TTC549 (cell line): Measurements from ENCODE around the gene MYRIP.
"Not testable (repeated sequence)": the region's sequence is repeated elsewhere in the genome, so short reads cannot be mapped to it uniquely, and the experiment has no call there.

Experiments
- FAIRE-seq: peaks from 2 replicates; lab custom pipeline; 2012; peaks lifted over from hg19 to GRCh38; lab: Jason Lieb, UNC

Gene MYRIP

GRCh38 chr3:40240921-40241320 is 431.5 kb downstream of the MYRIP start:
- FAIRE-seq = no peak

GRCh38 chr3:40242216-40242615 is 432.8 kb downstream of the MYRIP start:
- FAIRE-seq = no peak

- FAIRE-seq = no peak
Measured at GRCh38 chr3:40242638-40243037, 433.2 kb downstream of the MYRIP start.

- no peak for FAIRE-seq
Measured at GRCh38 chr3:40243056-40243455, 433.6 kb downstream of the MYRIP start.

DNA sequence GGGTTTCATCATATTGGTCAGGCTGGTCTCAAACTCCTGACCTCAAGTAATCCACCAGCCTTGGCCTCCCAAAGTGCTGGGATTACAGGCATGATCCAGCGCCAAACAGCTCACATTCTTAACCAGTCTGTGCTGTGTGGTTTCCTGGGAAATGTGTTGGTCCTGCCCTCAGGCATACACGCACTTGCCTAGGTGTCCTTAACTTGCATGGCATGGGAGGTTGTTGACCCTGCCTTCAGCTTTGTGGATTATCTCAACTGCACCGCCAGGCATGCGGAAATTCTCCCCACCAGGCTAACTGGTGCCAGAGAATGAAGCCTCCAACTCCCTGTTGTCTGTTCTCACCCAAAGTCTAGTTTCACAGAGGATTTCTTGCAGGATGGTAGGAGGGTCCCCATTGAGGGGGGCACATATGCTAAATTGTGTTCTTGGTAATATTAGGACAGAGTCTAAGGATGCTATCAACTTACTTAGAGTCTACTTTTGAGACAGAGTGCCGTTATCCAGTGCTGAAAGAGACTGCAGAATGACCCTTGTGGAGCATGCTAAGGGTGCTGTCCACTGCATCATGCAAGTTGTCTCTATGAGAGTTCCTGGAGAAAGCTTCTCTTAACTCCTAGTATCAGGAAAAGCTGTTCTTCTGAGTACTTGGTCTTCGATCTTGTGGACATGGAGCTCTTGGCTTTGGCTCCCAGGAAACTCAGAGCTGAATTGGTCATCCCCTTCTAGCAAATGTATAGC is 438.5 kb downstream of the MYRIP start:
- no peak for FAIRE-seq

DNA sequence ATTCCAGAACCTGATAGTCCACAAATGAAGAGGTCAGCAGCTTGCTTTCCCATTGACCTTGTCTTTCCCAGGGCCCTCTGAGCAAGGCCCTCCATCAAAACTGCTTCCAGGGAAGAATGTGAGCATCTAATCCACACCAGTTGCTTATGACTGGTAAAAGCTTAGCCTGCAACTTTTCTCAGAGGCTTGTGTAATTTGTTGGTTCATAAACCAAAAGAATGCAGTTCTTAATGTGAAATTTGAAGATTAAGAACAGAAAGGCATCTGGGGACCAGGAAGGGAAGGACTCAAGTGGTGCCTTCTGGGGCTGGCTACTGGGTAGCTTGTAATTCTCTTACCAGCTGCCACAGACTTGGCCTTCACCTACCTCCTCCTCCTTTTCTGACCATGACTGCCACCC is 439.2 kb downstream of the MYRIP start:
- no peak for FAIRE-seq

- no peak for FAIRE-seq
Measured at GRCh38 chr3:40249168-40249567, 439.8 kb downstream of the MYRIP start.

DNA sequence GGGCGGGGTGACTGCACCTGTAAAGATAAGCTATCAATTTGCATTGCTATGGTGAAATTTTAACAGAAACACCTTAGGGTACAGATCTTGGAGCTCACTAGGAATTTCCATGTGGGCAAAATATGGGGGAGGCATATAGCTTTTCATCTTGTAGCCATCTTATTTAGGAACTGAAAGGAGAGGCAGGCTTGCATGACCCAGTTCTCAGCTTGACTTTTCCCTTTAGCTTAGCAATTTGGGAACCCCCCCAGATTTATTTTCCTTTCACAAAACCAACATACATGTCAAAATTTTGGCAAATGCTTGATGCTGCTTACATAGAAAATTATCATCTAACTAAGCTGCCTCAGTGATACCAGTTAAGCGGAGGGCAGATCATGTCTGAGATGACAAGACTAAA is 445.1 kb downstream of the MYRIP start:
- no peak for FAIRE-seq

DNA sequence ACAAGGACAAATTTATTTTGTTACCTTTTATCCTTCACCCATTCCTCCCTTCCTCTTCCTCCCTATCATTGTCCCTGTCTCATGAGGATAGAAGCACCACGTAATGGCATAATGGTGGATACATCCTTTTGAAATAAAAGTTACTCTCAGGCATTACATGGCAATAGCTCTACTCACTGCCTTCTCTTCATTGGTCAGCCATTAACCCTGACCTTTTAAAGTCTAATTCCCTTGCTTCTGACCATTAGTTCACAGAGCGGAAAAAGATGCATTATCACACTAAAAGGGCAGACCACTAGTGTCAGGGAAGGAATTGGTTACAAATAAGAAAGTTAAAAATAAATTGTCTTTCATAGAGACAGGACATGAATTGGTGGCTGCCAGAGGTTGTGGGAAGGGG is 445.5 kb downstream of the MYRIP start:
- no peak for FAIRE-seq

DNA sequence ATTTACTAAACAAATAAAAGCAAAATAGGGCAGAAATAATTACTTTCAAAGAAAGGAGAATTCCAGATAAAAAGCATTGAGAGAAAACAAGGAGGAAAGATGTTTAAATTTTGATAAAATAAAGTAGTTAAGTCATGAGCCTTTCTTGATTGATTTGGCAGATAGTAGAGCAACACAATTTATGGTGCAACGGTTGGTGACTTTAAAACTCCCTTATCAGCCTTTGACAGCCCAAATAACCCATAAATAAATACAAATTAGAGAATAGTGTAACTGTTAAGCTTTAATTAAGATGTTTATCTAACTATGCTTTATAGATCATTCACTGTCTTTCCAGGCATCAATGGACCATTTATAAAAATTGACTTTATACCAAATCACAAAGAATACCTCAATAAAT is 446.1 kb downstream of the MYRIP start:
- no peak for FAIRE-seq

DNA sequence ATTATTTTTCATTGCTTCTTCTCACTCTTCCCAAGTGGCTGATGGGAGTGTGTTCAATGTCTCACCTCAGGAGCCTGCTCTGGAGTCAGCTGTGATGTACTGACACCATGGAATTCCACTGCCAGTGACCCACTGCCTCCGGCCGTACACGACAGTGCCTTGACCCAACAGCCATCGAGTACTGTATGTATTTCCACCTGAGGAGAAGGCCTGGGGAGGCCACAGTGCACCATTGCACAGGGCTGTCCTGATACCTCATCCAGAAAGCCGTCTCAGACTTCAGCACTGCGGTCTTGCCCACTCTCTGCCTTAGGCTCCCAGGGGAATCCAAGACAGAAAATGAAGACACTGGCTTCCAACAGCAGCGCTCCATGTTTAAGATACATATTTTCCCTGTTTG is 448.7 kb downstream of the MYRIP start:
- no peak for FAIRE-seq

- FAIRE-seq = no peak
Measured at GRCh38 chr3:40258555-40258954, 449.1 kb downstream of the MYRIP start.

DNA sequence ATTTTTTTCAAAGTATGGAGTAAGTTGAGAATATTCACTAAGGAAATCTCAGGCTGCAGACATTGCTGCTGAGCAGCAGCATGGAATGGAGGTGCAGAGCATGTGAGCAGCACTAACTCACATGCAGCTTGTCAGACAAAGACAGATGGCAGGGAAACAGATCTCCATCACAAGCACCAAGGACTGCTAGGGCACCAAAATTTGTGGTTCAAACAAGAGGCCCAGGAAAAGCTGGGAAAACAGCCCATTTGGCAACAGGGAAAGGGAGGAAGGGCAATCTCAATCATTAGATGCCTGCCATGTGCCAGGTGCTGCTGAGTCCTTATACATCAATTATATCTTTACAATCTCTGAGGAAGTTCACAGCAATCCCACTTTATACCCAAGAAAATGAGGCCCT is 452.9 kb downstream of the MYRIP start:
- no peak for FAIRE-seq

DNA sequence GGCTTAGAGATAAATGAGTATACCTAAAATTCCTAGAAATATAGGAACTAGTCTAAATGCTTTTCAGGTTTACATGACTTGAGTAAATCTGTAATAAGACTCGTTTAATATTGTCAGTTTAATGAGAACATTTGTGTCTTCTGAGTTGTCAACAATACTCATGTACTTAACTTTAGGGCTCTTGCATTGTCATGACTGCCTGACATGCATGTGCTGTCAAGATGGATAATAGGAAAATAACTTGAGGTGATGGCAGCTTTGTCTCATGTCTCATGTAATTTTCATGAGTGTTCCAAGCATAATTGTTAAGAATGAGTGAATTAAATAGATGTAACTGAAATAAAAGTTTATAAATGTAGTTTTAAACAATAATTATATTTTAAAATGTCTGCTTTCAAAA is 455.0 kb downstream of the MYRIP start:
- FAIRE-seq = no peak

- FAIRE-seq = no peak
Measured at GRCh38 chr3:40265181-40265580, 455.8 kb downstream of the MYRIP start.

GRCh38 chr3:40267937-40268724 is 458.7 kb downstream of the MYRIP start:
- no peak for FAIRE-seq

GRCh38 chr3:40268802-40269524 is 459.6 kb downstream of the MYRIP start:
- no peak for FAIRE-seq

- no peak for FAIRE-seq
Measured at GRCh38 chr3:40278791-40279190, 469.4 kb downstream of the MYRIP start.

DNA sequence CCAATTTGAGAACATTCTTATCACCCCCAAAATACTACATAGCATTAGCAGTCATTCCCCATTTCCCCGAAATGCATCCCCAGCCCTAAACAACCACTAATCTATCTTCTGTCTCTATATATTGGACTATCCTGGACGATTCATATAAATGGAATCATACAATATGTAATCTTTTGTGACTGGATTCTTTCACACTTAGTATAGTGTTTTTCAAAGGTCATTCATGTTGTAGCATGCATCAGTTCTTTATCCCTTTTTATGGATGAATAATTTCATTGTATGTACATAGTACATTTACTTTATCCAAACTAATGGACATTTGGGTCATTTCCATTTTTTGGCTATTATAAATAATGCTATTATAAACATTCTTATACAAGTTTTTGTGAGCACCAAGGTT is 472.6 kb downstream of the MYRIP start:
- no peak for FAIRE-seq

- not testable (repeated sequence) for FAIRE-seq
Measured at GRCh38 chr3:40283057-40283456, 473.6 kb downstream of the MYRIP start.

DNA sequence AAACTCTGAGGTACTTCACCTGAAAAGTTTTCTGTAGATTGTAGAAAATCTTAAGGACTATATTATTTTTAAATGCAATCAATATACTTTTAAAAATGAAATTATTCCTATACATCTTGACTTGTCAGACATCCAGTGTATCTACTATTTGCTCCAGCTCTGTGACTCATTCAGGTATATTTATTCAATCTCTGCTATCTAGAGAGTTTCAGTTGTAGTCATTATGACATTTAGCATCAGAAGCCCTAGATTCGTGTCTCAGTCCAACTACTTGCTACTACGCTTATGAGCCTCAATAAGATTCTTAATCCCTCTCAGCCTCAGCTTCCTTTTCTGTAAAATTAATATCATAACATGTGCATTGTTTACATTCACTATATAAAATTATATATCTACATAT is 477.8 kb downstream of the MYRIP start:
- no peak for FAIRE-seq

- no peak for FAIRE-seq
Measured at GRCh38 chr3:40290396-40290795, 481.0 kb downstream of the MYRIP start.

- FAIRE-seq = no peak
Measured at GRCh38 chr3:40291471-40291870, 482.1 kb downstream of the MYRIP start.
